Uterus (tissue), 4 donors: ENCODE data around the gene CA14. TPM values are rescaled to one million over a fixed set of nuclear protein-coding genes. Genes with fewer than 3 reads are reported as not detected.

Experiments used
- DNase-seq, 2 donors: peaks; one replicate each; pipeline ENCODE4 v3.0.0-alpha.2; 2019 to 2020
- H3K27ac ChIP-seq, 2 donors: fragments of 200-600 bp; sonication (generic); 1 replicate in 1 of 2; 2 replicates in 1 of 2; pipeline ENCODE4 v1.5.1; 2016 to 2018
- H3K27me3 ChIP-seq, 2 donors: fragments of 200-600 bp; sonication (generic); one replicate each; pipeline ENCODE4 v1.5.1; 2018 to 2019; ENCODE audit warnings: control low read depth in 1 of 2
- H3K36me3 ChIP-seq, 2 donors: fragments of 200-600 bp; sonication (generic); one replicate each; pipeline ENCODE4 v1.5.1; 2019; ENCODE audit warnings: control low read depth in 1 of 2
- H3K4me1 ChIP-seq, 2 donors: fragments of 200-600 bp; sonication (generic); one replicate each; pipeline ENCODE4 v1.5.1; 2018 to 2019; ENCODE audit warnings: control low read depth in 1 of 2
- H3K4me3 ChIP-seq, 2 donors: fragments of 200-600 bp; sonication (generic); 1 replicate in 1 of 2; 2 replicates in 1 of 2; pipeline ENCODE4 v1.5.1; 2018 to 2019; ENCODE audit warnings: mild to moderate bottlenecking in 1 of 2
- H3K9me3 ChIP-seq, 2 donors: fragments of 200-600 bp; sonication (generic); one replicate each; pipeline ENCODE4 v1.5.1; 2019; ENCODE audit warnings: control low read depth in 1 of 2
- CTCF ChIP-seq, 4 experiments: fragments of 200-600 bp in 2 of 4; fragments of 450-650 bp in 2 of 4; sonication (generic) in 2 of 4; IDR thresholded peaks; one replicate each; pipeline ENCODE4 v1.5.1; 2016 to 2019; ENCODE audit warnings: antibody characterized with exemption in 4 of 4, mild to moderate bottlenecking in 2 of 4, moderate library complexity in 1 of 4
- POLR2A ChIP-seq, 2 donors: fragments of 450-650 bp; IDR thresholded peaks; one replicate each; pipeline ENCODE4 v1.6.1; 2016; ENCODE audit warnings: antibody characterized with exemption in 2 of 2, mild to moderate bottlenecking in 1 of 2, moderate library complexity in 1 of 2
- intact Hi-C: fragments of 100-400 bp; cut with DNase I; formaldehyde crosslinking; loops from one replicate; pipeline ENCODE4 v1.15.1; 2023; ENCODE audit warnings: low total_unique reads
- small RNA-seq: library from RNA; depleted of rRNA; stranded (forward); fragments of <200 nt; gene quantifications from one replicate; pipeline ENCODE3, GENCODE V24; 2016
- total RNA-seq, 4 donors: library from RNA; depleted of rRNA in 3 of 4; stranded (reverse); fragments of >200 nt in 3 of 4; gene quantifications; one replicate each; pipeline versions ENCODE4 v1.1.0 to v1.2.4, GENCODE V29; 2014 to 2023
- donor health status: DM: yes; HTN: yes; CAD: no.

Gene CA14
- total RNA-seq, 4 donors from 2014 or later = 0.88 to 0.90 TPM; not detected in 2

- DNase-seq = no peak
- intact Hi-C loops = no loop called here
These were observed 52.4 kb downstream of the CA14 start for GRCh38 chr1:150309758-150310508.

DNA sequence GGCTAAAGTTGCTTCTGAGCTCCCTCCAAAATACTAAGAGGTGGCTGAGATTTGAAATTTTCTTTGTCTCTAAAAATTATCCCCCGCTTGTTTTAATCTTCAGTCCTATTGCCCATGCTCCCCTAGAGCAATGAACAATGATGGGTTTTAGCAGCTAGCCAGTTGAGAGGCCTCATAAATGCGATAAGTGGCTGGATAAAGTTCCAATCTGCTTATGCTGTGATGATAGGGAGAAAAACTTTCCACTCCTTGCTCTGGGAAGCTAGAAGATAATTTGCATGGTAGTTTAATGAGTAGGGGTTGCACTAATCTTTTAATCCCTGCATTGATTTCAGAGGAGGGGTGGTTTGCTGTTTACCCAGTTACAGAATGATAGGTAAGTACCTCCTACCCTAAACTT, 54.2 kb downstream of the CA14 start:
- no peak overlapping the region for H3K4me3 ChIP-seq
- DNase-seq = no peak
- H3K27ac ChIP-seq = no peak overlapping the region
- H3K9me3 ChIP-seq = no peaks in the 10 kb centered on the region
- no peaks in the 10 kb centered on the region for H3K36me3 ChIP-seq
- H3K4me1 ChIP-seq = no peaks in the 10 kb centered on the region
- TF ChIP-seq CTCF (IDR thresholded peaks at IDR 0.05) = no peak
- TF ChIP-seq POLR2A (IDR thresholded peaks at IDR 0.05) = no peak
- intact Hi-C loops = no loop called here
- H3K27me3 ChIP-seq = no peaks in the 10 kb centered on the region

More at GRCh38 chr1:150309758-150310508, 52.4 kb downstream of the CA14 start:
- Histone ChIP-seq H3K36me3 (no peaks in the 10 kb centered on the region), H3K4me1 (no peaks in the 10 kb centered on the region), H3K9me3 (no peaks in the 10 kb centered on the region), H3K4me3 (no peak overlapping the region), H3K27me3 (no peaks in the 10 kb centered on the region), H3K27ac (no peak overlapping the region)
- TF ChIP-seq POLR2A (IDR thresholded peaks at IDR 0.05) = no peak
- no peak for TF ChIP-seq CTCF (IDR thresholded peaks at IDR 0.05)

Small RNA genes within 50 kb of the gene (small RNA-seq; reads per million reads assigned to genes)
- gene RN7SL480P (not detected), gene RNU2-17P (not detected)

Other genes starting within 250 kb of the CA14 start
- 10 to 100 TPM in 3 of 4 donors, 1 to 10 TPM in 1; 9.7 to 44.9 (median 28.8) TPM for gene OTUD7B, start 247.0 kb upstream of the CA14 start, total RNA-seq
- 10 to 100 TPM; 28.4 to 86.3 (median 66.9) TPM for gene VPS45, start 190.0 kb upstream of the CA14 start, total RNA-seq
- gene PLEKHO1, start 107.9 kb upstream of the CA14 start, total RNA-seq = 10 to 100 TPM; 18.4 to 95.6 (median 36.2) TPM
- gene ANP32E, start 21.7 kb upstream of the CA14 start, total RNA-seq = 10 to 100 TPM in 3 of 4 donors, 1 to 10 TPM in 1; 1.3 to 55.1 (median 38.6) TPM
- 10 to 100 TPM; 33.2 to 96.7 (median 68.8) TPM for gene APH1A, start 11.2 kb downstream of the CA14 start, total RNA-seq
- 10 to 100 TPM in 1 of 4 donors, 1 to 10 TPM in 2, under 1 TPM in 1; 0.88 to 60.8 (median 6.2) TPM for gene C1orf54, start 15.0 kb downstream of the CA14 start, total RNA-seq
- 10 to 100 TPM in 1 of 4 donors, 1 to 10 TPM in 2, not detected in 1; 2.9 to 30.3 (median 4.9) TPM for gene CIART, start 24.8 kb downstream of the CA14 start, total RNA-seq
- gene MRPS21, start 36.1 kb downstream of the CA14 start, total RNA-seq = 10 to 100 TPM; 28.6 to 59.3 (median 38.6) TPM
- gene PRPF3, start 63.8 kb downstream of the CA14 start, total RNA-seq = 10 to 100 TPM; 38.2 to 99.4 (median 76.7) TPM
- gene RPRD2, start 106.4 kb downstream of the CA14 start, total RNA-seq = 10 to 100 TPM; 17.1 to 77.1 (median 37.9) TPM
- gene TARS2, start 229.6 kb downstream of the CA14 start, total RNA-seq = 10 to 100 TPM in 2 of 4 donors, 1 to 10 TPM in 2; 4.6 to 22.6 (median 10.2) TPM